GM12878 (cell line): ENCODE measurements around the gene ZNF814. TPM values are rescaled to one million over a fixed set of nuclear protein-coding genes. Genes with fewer than 3 reads are reported as not detected.

Experiments used
- CHD2 ChIP-seq: IDR thresholded peaks from 2 replicates; pipeline ENCODE4 v1.6.1; 2011; ENCODE audit warnings: low read depth, low read length, improper control_type of control experiment, borderline replicate concordance
- DPF2 ChIP-seq: fragments of 450-650 bp; IDR thresholded peaks from 2 replicates; pipeline ENCODE4 v1.6.1; 2017; ENCODE audit warnings: mild to moderate bottlenecking
- EGR1 ChIP-seq, 2 experiments: IDR thresholded peaks; 1 replicate in 1 of 2; 2 replicates in 1 of 2; pipeline ENCODE4 v1.6.1; 2011 to 2012; ENCODE audit warnings: low read depth in 2 of 2, low read length in 2 of 2, borderline replicate concordance in 1 of 2, mild to moderate bottlenecking in 1 of 2, moderate library complexity in 1 of 2
- GABPA ChIP-seq: IDR thresholded peaks from 2 replicates; pipeline ENCODE4 v1.6.1; 2014; ENCODE audit warnings: antibody characterized with exemption, low read depth, mild to moderate bottlenecking, inconsistent platforms
- HCFC1 ChIP-seq: fragments of 150-350 bp; IDR thresholded peaks from 2 replicates; pipeline ENCODE4 v1.6.1; 2014; ENCODE audit warnings: low read length
- IKZF1 ChIP-seq: fragments of 450-650 bp; conservative IDR thresholded peaks from 2 replicates; pipeline ENCODE4 v1.6.1; 2017; ENCODE audit warnings: antibody characterized with exemption, mild to moderate bottlenecking
- IKZF2 ChIP-seq, 2 experiments: fragments of 450-650 bp; IDR thresholded peaks; 2 replicates each; pipeline ENCODE4 v1.6.1; 2017; ENCODE audit warnings: mild to moderate bottlenecking in 2 of 2, moderate library complexity in 2 of 2
- MEF2B ChIP-seq: fragments of 450-650 bp; IDR thresholded peaks from 2 replicates; pipeline ENCODE4 v1.6.1; 2018; ENCODE audit warnings: mild to moderate bottlenecking, moderate library complexity; ENCODE audit not compliant: partially characterized antibody, poor library complexity, severe bottlenecking
- MXI1 ChIP-seq: fragments of 150-350 bp; IDR thresholded peaks from 2 replicates; pipeline ENCODE4 v1.6.1; 2011; ENCODE audit warnings: low read depth, mild to moderate bottlenecking, inconsistent platforms, low read length, improper control_type of control experiment
- NFYB ChIP-seq: IDR thresholded peaks from 2 replicates; pipeline ENCODE4 v1.6.1; 2011; ENCODE audit warnings: low read depth, mild to moderate bottlenecking, low read length, improper control_type of control experiment, moderate library complexity; ENCODE audit not compliant: insufficient read depth
- NR2C1 ChIP-seq: fragments of 450-650 bp; IDR thresholded peaks from 2 replicates; pipeline ENCODE4 v1.6.1; 2017; ENCODE audit warnings: antibody characterized with exemption, mild to moderate bottlenecking, moderate library complexity
- PML ChIP-seq: IDR thresholded peaks from 2 replicates; pipeline ENCODE4 v1.6.1; 2012; ENCODE audit warnings: low read length, inconsistent platforms
- POLR2A ChIP-seq: IDR thresholded peaks from 2 replicates; pipeline ENCODE4 v1.6.1; 2011; ENCODE audit warnings: low read depth, mild to moderate bottlenecking, low read length
- RAD21 ChIP-seq: IDR thresholded peaks from 2 replicates; pipeline ENCODE4 v1.6.1; 2011; ENCODE audit warnings: mild to moderate bottlenecking, low read depth, low read length, moderate library complexity; ENCODE audit not compliant: insufficient read depth
- SIX5 ChIP-seq: IDR thresholded peaks from 2 replicates; pipeline ENCODE4 v1.6.1; 2011; ENCODE audit warnings: mild to moderate bottlenecking, low read depth, low read length, moderate library complexity; ENCODE audit not compliant: severe bottlenecking
- SMAD5 ChIP-seq: IDR thresholded peaks from 2 replicates; pipeline ENCODE4 v1.6.1; 2016; ENCODE audit warnings: antibody characterized with exemption, low read depth
- SP1 ChIP-seq: IDR thresholded peaks from one replicate; pipeline ENCODE4 v1.6.1; 2011; ENCODE audit warnings: low read depth, low read length
- SREBF1 ChIP-seq: IDR thresholded peaks from 2 replicates; pipeline ENCODE4 v1.6.1; 2012; ENCODE audit warnings: mild to moderate bottlenecking, low read length
- polyA plus RNA-seq, 11 experiments: library from polyadenylated mRNA; depleted of rRNA in 4 of 11; unstranded in 6 of 11; stranded (reverse) in 5 of 11; fragments of >200 nt; fragmentation: Nextera tagmentation in 4 of 11; fragmentation: Illumina TruSeq in 1 of 11; extraction: Ambion mirVana in 4 of 11; extraction: Trizol in 1 of 11; gene quantifications; 1 replicate in 1 of 11; 2 replicates in 10 of 11; pipeline versions ENCODE4 v1.2.1 to v1.2.3, GENCODE V29; 2011 to 2016; ENCODE audit warnings: inconsistent platforms in 2 of 11, missing spikeins in 2 of 11, low read depth in 1 of 11
- total RNA-seq, 4 experiments: library from RNA; depleted of rRNA in 3 of 4; stranded (reverse); fragments of >200 nt in 3 of 4; fragmentation: Illumina TruSeq in 1 of 4; extraction: Trizol in 1 of 4; gene quantifications; 2 replicates each; pipeline versions ENCODE4 v1.2.1 to v1.2.3, GENCODE V29; 2013 to 2021
- TF ChIP-seq, protein P1 (sequence below): IDR thresholded peaks from 2 replicates; pipeline ENCODE4 v1.6.1; 2012; ENCODE audit warnings: low read depth, low read length, improper control_type of control experiment
- TF ChIP-seq, protein P2 (sequence below): fragments of 450-650 bp; IDR thresholded peaks from 2 replicates; pipeline ENCODE4 v1.6.1; 2016; ENCODE audit warnings: mild to moderate bottlenecking
- TF ChIP-seq, protein P3 (sequence below): fragments of 450-650 bp; IDR thresholded peaks from 2 replicates; pipeline ENCODE4 v1.6.1; 2016; ENCODE audit warnings: mild to moderate bottlenecking, moderate library complexity, borderline replicate concordance

The ZNF814 gene
- total and polyA plus RNA-seq, 10 of the 15 experiments (the other 5 are each of a cell fraction or from before 2014, with no cell fraction given) = 10.9 to 31.0 (median 21.6) TPM

DNA sequence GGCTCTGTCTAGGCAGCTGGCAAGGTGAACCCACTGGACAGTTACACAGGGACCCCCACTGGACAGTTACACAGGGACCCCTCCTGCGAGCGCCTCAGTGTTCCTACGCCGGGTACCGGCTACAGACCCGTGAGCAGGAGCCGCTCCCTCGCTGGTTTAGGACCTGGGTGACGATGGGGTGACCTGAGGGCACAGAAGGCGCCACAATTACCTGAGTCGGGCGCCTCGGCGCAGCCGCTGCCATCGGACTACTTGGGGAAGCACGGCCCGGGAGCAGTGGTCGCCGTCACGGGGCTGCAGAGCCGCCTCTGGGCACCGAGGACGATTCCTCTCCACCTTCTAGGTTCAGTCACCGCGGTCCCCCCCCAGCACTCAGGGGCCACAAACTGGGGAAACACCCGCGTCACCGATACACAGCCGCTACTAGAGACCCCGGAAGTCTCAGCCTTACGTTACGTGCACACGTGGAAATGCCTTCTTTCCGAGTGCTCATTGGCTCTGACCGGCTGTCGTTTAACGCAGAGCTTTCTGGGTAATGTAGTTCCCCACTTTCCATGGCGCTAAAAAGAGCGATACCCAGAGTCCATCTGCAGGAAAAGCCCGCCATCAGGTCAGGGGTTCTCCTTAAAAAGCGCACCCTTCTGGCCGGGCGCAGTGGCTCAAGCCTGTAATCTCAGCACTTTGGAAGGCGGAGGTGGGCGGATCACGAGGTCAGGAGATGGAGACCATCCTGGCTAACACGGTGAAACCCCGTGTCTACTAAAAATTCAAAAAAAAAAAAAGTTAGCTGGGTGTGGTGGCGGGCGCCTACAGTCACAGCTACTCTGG is 27.5 kb upstream of the ZNF814 start, which contains the start of gene ZNF417 (continued):
- TF ChIP-seq SP1 (peak; percentile 78), HCFC1 (peak; percentile 92), NR2C1 (peak; percentile 82), MXI1 (0 out of 2 replicates have a peak, but pooled peaks have one; percentile 10), EGR1 (IDR thresholded peaks at IDR 0.05; ENCODE audit: borderline replicate concordance in 1 of 2, low read depth in 2 of 2, low read length in 2 of 2) (peak; percentile 39 to 85; a peak in 2 of 3 replicates), DPF2 (peak; percentile 53; the same call in 1 of the 2 replicates), IKZF1 (peak; percentile 91), SIX5 (peak; percentile 86), NFYB (peak; percentile 56; the same call in 1 of the 2 replicates), GABPA (peak; percentile 90), MEF2B (peak; percentile 34), RAD21 (peak; percentile 20; the same call in 1 of the 2 replicates), SMAD5 (0 out of 2 replicates have a peak, but pooled peaks have one; percentile 29), PML (0 out of 2 replicates have a peak, but pooled peaks have one; percentile 39), IKZF2 (IDR thresholded peaks at IDR 0.05) (0 out of 4 replicates have a peak, but pooled peaks of 1 of the 2 experiments have one; percentile 32), SREBF1 (peak; percentile 57; the same call in 1 of the 2 replicates), CHD2 (peak; percentile 79), POLR2A (peak; percentile 75)
- TF ChIP-seq, protein P1, sequence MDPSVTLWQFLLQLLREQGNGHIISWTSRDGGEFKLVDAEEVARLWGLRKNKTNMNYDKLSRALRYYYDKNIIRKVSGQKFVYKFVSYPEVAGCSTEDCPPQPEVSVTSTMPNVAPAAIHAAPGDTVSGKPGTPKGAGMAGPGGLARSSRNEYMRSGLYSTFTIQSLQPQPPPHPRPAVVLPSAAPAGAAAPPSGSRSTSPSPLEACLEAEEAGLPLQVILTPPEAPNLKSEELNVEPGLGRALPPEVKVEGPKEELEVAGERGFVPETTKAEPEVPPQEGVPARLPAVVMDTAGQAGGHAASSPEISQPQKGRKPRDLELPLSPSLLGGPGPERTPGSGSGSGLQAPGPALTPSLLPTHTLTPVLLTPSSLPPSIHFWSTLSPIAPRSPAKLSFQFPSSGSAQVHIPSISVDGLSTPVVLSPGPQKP = peak; percentile 28; the same call in 1 of the 2 replicates
- TF ChIP-seq, protein P2, sequence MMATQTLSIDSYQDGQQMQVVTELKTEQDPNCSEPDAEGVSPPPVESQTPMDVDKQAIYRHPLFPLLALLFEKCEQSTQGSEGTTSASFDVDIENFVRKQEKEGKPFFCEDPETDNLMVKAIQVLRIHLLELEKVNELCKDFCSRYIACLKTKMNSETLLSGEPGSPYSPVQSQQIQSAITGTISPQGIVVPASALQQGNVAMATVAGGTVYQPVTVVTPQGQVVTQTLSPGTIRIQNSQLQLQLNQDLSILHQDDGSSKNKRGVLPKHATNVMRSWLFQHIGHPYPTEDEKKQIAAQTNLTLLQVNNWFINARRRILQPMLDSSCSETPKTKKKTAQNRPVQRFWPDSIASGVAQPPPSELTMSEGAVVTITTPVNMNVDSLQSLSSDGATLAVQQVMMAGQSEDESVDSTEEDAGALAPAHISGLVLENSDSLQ = peak; percentile 98
- TF ChIP-seq, protein P3, sequence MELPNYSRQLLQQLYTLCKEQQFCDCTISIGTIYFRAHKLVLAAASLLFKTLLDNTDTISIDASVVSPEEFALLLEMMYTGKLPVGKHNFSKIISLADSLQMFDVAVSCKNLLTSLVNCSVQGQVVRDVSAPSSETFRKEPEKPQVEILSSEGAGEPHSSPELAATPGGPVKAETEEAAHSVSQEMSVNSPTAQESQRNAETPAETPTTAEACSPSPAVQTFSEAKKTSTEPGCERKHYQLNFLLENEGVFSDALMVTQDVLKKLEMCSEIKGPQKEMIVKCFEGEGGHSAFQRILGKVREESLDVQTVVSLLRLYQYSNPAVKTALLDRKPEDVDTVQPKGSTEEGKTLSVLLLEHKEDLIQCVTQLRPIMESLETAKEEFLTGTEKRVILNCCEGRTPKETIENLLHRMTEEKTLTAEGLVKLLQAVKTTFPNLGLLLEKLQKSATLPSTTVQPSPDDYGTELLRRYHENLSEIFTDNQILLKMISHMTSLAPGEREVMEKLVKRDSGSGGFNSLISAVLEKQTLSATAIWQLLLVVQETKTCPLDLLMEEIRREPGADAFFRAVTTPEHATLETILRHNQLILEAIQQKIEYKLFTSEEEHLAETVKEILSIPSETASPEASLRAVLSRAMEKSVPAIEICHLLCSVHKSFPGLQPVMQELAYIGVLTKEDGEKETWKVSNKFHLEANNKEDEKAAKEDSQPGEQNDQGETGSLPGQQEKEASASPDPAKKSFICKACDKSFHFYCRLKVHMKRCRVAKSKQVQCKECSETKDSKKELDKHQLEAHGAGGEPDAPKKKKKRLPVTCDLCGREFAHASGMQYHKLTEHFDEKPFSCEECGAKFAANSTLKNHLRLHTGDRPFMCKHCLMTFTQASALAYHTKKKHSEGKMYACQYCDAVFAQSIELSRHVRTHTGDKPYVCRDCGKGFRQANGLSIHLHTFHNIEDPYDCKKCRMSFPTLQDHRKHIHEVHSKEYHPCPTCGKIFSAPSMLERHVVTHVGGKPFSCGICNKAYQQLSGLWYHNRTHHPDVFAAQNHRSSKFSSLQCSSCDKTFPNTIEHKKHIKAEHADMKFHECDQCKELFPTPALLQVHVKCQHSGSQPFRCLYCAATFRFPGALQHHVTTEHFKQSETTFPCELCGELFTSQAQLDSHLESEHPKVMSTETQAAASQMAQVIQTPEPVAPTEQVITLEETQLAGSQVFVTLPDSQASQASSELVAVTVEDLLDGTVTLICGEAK = peak; percentile 89
